SK-N-SH treated with all-trans-retinoic acid at 6 μM for 48 hours (cell line): Measurements from ENCODE around the gene ADGRF1.

Experiments
- RARB ChIP-seq: fragments of 250-450 bp; sonication (Bioruptor Pico); IDR thresholded peaks from 2 replicates; pipeline ENCODE4 v1.8.0; 2021; ENCODE audit warnings: mild to moderate bottlenecking, moderate library complexity
- TF ChIP-seq, protein P1 (sequence below): fragments of 250-450 bp; sonication (Bioruptor Pico); IDR thresholded peaks from 2 replicates; pipeline ENCODE4 v1.5.1; 2020; ENCODE audit warnings: low read depth, mild to moderate bottlenecking, moderate library complexity

DNA sequence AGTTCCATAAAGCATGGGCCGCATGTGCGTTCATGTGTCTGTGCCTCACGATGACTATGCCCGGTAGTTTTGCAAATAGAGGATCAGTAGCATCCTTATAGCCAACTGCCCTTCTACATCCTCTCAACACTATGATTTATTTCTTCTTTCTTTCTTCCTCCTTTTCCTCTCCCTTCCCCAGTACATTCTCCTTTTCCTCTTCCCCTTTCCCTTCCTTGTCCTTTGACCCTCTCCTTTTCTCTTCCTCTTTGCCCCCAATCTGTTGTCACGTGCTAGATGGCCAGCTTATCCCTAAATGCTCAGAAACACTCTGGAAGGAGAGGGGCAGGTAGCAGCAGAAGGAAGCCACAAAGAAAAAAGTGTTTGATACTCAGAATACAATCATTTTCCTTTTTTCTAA, 20.2 kb upstream of the ADGRF1 start:
- no peak for TF ChIP-seq RARB
- TF ChIP-seq, protein P1, sequence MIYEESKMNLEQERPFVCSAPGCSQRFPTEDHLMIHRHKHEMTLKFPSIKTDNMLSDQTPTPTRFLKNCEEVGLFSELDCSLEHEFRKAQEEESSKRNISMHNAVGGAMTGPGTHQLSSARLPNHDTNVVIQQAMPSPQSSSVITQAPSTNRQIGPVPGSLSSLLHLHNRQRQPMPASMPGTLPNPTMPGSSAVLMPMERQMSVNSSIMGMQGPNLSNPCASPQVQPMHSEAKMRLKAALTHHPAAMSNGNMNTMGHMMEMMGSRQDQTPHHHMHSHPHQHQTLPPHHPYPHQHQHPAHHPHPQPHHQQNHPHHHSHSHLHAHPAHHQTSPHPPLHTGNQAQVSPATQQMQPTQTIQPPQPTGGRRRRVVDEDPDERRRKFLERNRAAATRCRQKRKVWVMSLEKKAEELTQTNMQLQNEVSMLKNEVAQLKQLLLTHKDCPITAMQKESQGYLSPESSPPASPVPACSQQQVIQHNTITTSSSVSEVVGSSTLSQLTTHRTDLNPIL (CRISPR knock-in tag), result no peak
